Natural killer cell (primary cell): ENCODE data around the gene RAB20. TPM values are rescaled to one million over a fixed set of nuclear protein-coding genes. Genes with fewer than 3 reads are reported as not detected.

Experiments
- ATAC-seq, 3 donors: fragments of 150-1000 bp in 2 of 3; fragments of 200-7000 bp in 1 of 3; cut with Tn5 transposase; 1 replicate in 1 of 3; 2 replicates in 2 of 3; pipeline ENCODE4 v1.10.0; 2021; ENCODE audit warnings: mild to moderate bottlenecking in 2 of 3, moderate library complexity in 2 of 3
- DNase-seq, 2 donors: peaks; one replicate each; pipeline versions ENCODE4 v3.0.0 to v3.0.0-alpha.2; 2013 to 2021; ENCODE audit warnings: mixed read lengths in 1 of 2
- H3K27ac ChIP-seq: one replicate; pipeline ENCODE4 v1.5.1; 2013; ENCODE audit warnings: mild to moderate bottlenecking, low read length
- H3K27me3 ChIP-seq: one replicate; pipeline ENCODE4 v1.6.1; 2013; ENCODE audit warnings: low read length; ENCODE audit not compliant: control insufficient read depth, insufficient read depth
- H3K36me3 ChIP-seq: one replicate; pipeline ENCODE4 v1.6.1; 2013; ENCODE audit warnings: low read length; ENCODE audit not compliant: control insufficient read depth, insufficient read depth
- H3K4me1 ChIP-seq: one replicate; pipeline ENCODE4 v1.6.1; 2013; ENCODE audit warnings: low read length; ENCODE audit not compliant: control insufficient read depth, insufficient read depth
- H3K4me3 ChIP-seq: one replicate; pipeline ENCODE4 v1.5.1; 2013; ENCODE audit warnings: low read length
- H3K9me3 ChIP-seq: one replicate; pipeline ENCODE4 v1.6.1; 2013; ENCODE audit warnings: low read length; ENCODE audit not compliant: control insufficient read depth, insufficient read depth
- H3K27ac Mint-ChIP-seq, 2 donors: one replicate each; pipeline ENCODE4 v1.8.0; 2022; ENCODE audit warnings: mild to moderate bottlenecking in 2 of 2, mixed read lengths in 2 of 2, moderate library complexity in 1 of 2
- H3K27me3 Mint-ChIP-seq, 2 donors: one replicate each; pipeline ENCODE4 v1.8.0; 2022; ENCODE audit warnings: low read depth in 2 of 2, mixed read lengths in 2 of 2
- H3K36me3 Mint-ChIP-seq: one replicate; pipeline ENCODE4 v1.8.0; 2022; ENCODE audit warnings: mixed read lengths
- H3K4me1 Mint-ChIP-seq, 2 donors: one replicate each; pipeline ENCODE4 v1.8.0; 2022; ENCODE audit warnings: mixed read lengths in 2 of 2
- H3K4me3 Mint-ChIP-seq: one replicate; pipeline ENCODE4 v1.8.0; 2022; ENCODE audit warnings: mild to moderate bottlenecking, moderate library complexity, mixed read lengths
- H3K9me3 Mint-ChIP-seq, 2 donors: one replicate each; pipeline ENCODE4 v1.8.0; 2022; ENCODE audit warnings: mixed read lengths in 2 of 2
- WGBS: methylation state at CpG from one replicate; pipeline ENCODE4 v1.1.7; 2013; ENCODE audit warnings: missing lambda C conversion rate; ENCODE audit not compliant: insufficient coverage; 5-methylcytosine and 5-hydroxymethylcytosine counted together
- intact Hi-C: fragments of 100-400 bp; cut with micrococcal nuclease; formaldehyde crosslinking; loops from one replicate; pipeline ENCODE4 v1.14.2; 2022
- total RNA-seq, 4 donors: library from RNA; stranded (reverse); fragments of 120-200 nt in 1 of 4; gene quantifications; one replicate each; pipeline versions ENCODE4 v1.2.3 to v1.2.4, GENCODE V29; 2013 to 2022
- TF ChIP-seq, protein P1 (sequence below): fragments of 200-600 bp; IDR thresholded peaks from one replicate; pipeline ENCODE4 v1.8.0; 2022; ENCODE audit warnings: antibody characterized with exemption

RAB20 gene
- total RNA-seq, 3 donors from 2014 or later (not counting 1 experiment from before 2014, with no cell fraction given) = 1.0 to 3.3 (median 1.2) TPM

GRCh38 chr13:110516500-110516899 lies 45.0 kb downstream of the RAB20 start:
- TF ChIP-seq, protein P1, sequence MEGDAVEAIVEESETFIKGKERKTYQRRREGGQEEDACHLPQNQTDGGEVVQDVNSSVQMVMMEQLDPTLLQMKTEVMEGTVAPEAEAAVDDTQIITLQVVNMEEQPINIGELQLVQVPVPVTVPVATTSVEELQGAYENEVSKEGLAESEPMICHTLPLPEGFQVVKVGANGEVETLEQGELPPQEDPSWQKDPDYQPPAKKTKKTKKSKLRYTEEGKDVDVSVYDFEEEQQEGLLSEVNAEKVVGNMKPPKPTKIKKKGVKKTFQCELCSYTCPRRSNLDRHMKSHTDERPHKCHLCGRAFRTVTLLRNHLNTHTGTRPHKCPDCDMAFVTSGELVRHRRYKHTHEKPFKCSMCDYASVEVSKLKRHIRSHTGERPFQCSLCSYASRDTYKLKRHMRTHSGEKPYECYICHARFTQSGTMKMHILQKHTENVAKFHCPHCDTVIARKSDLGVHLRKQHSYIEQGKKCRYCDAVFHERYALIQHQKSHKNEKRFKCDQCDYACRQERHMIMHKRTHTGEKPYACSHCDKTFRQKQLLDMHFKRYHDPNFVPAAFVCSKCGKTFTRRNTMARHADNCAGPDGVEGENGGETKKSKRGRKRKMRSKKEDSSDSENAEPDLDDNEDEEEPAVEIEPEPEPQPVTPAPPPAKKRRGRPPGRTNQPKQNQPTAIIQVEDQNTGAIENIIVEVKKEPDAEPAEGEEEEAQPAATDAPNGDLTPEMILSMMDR = no peak
- Histone ChIP-seq H3K27ac (no peak overlapping the region), H3K4me1 (peaks cover 11% of the 10 kb centered on the region), H3K36me3 (no peaks in the 10 kb centered on the region), H3K4me3 (no peak overlapping the region), H3K9me3 (no peaks in the 10 kb centered on the region), H3K27me3 (no peaks in the 10 kb centered on the region)
- 86% methylated on average over 12 of the region's 12 CpGs for WGBS
- H3K36me3 Mint-ChIP-seq = no peaks in the 10 kb centered on the region
- H3K4me1 Mint-ChIP-seq = no peaks in the 10 kb centered on the region
- H3K27me3 Mint-ChIP-seq = no peaks in the 10 kb centered on the region
- H3K27ac Mint-ChIP-seq = no peak overlapping the region
- H3K9me3 Mint-ChIP-seq = no peaks in the 10 kb centered on the region
- intact Hi-C loops = no loop called here
- DNase-seq (no peak), ATAC-seq (no peak)
- no peak overlapping the region for H3K4me3 Mint-ChIP-seq

GRCh38 chr13:110512198-110512740 lies 49.3 kb downstream of the RAB20 start:
- H3K27ac Mint-ChIP-seq = no peak overlapping the region
- no peaks in the 10 kb centered on the region for H3K9me3 Mint-ChIP-seq
- H3K4me3 ChIP-seq = no peak overlapping the region
- DNase-seq (no peak), ATAC-seq (no peak)
- H3K36me3 Mint-ChIP-seq = no peaks in the 10 kb centered on the region
- H3K4me1 ChIP-seq = no peaks in the 10 kb centered on the region
- no peaks in the 10 kb centered on the region for H3K27me3 Mint-ChIP-seq
- TF ChIP-seq, protein P1 = no peak
- H3K9me3 ChIP-seq = no peaks in the 10 kb centered on the region
- no peaks in the 10 kb centered on the region for H3K36me3 ChIP-seq
- no peak overlapping the region for H3K4me3 Mint-ChIP-seq
- WGBS = 45% methylated on average over 17 of the region's 17 CpGs
- no peak overlapping the region for H3K27ac ChIP-seq
- intact Hi-C loops = no loop called here
- H3K27me3 ChIP-seq = no peaks in the 10 kb centered on the region
- no peaks in the 10 kb centered on the region for H3K4me1 Mint-ChIP-seq

GRCh38 chr13:110511509-110512181 lies 49.9 kb downstream of the RAB20 start:
- Mint-ChIP-seq H3K27ac (no peak overlapping the region), H3K36me3 (no peaks in the 10 kb centered on the region), H3K27me3 (no peaks in the 10 kb centered on the region), H3K4me1 (no peaks in the 10 kb centered on the region), H3K4me3 (no peak overlapping the region), H3K9me3 (no peaks in the 10 kb centered on the region)
- no peaks in the 10 kb centered on the region for H3K4me1 ChIP-seq
- intact Hi-C loops = no loop called here
- no peak overlapping the region for H3K4me3 ChIP-seq
- ATAC-seq (no peak), DNase-seq (no peak)
- H3K27me3 ChIP-seq = no peaks in the 10 kb centered on the region
- H3K36me3 ChIP-seq = no peaks in the 10 kb centered on the region
- no peaks in the 10 kb centered on the region for H3K9me3 ChIP-seq
- TF ChIP-seq, protein P1 = no peak
- 93% methylated on average over 31 of the region's 31 CpGs for WGBS
- H3K27ac ChIP-seq = no peak overlapping the region
